A673 (cell line): ENCODE results near the gene ATP8B4. TPM values are rescaled to one million over a fixed set of nuclear protein-coding genes. Genes with fewer than 3 reads are reported as not detected.

ENCODE experiments used
- BruUV-seq: library from RNA; stranded (reverse); fragments of 400-500 nt; replicated peaks from 2 replicates; lab custom pipeline; 2021; lab: Mats Ljungman, UMichigan
- CTCF ChIA-PET: fragments of 300-600 bp; sonication (Branson Sonifier 250); formaldehyde crosslinking; loops from one replicate; lab custom pipeline; 2022; ENCODE audit warnings: antibody characterized with exemption; lab: Charles Lee
- POLR2A ChIA-PET: fragments of 300-600 bp; sonication (Branson Sonifier 250); formaldehyde crosslinking; loops from one replicate; lab custom pipeline; 2022; ENCODE audit warnings: antibody characterized with exemption; ENCODE audit not compliant: low non-redundant PET; lab: Charles Lee
- DNase-seq: peaks from one replicate; pipeline ENCODE4 v3.0.0-alpha.2; 2015; ENCODE audit warnings: low spot score
- H3K27ac ChIP-seq: fragments of 200-600 bp; sonication (generic); 2 replicates; pipeline ENCODE4 v1.5.1; 2016; ENCODE audit warnings: mixed run types, low read depth, mild to moderate bottlenecking, mixed read lengths, antibody characterized with exemption, low read length; ENCODE audit not compliant: poor library complexity, severe bottlenecking
- H3K27me3 ChIP-seq: fragments of 200-600 bp; sonication (generic); replicated peaks from 2 replicates; pipeline ENCODE4 v1.6.1; 2017; ENCODE audit warnings: mixed run types, low read depth, mild to moderate bottlenecking, mixed read lengths, antibody characterized with exemption, low read length; ENCODE audit not compliant: insufficient read depth, poor library complexity
- H3K36me3 ChIP-seq: fragments of 200-600 bp; sonication (generic); 2 replicates; pipeline ENCODE4 v1.6.1; 2016; ENCODE audit warnings: mixed run types, mild to moderate bottlenecking, mixed read lengths, antibody characterized with exemption, low read length; ENCODE audit not compliant: insufficient read depth, poor library complexity, severe bottlenecking
- H3K4me1 ChIP-seq: fragments of 200-600 bp; sonication (generic); 2 replicates; pipeline ENCODE4 v1.6.1; 2017; ENCODE audit warnings: mixed run types, mild to moderate bottlenecking, mixed read lengths, antibody characterized with exemption, low read length; ENCODE audit not compliant: insufficient read depth, poor library complexity, severe bottlenecking
- H3K4me3 ChIP-seq: fragments of 200-600 bp; sonication (generic); 2 replicates; pipeline ENCODE4 v1.5.1; 2016; ENCODE audit warnings: low read depth, mixed run types, mild to moderate bottlenecking, mixed read lengths, low read length; ENCODE audit not compliant: poor library complexity, severe bottlenecking
- H3K9me3 ChIP-seq: fragments of 200-600 bp; sonication (generic); 2 replicates; pipeline ENCODE4 v1.6.1; 2016; ENCODE audit warnings: mixed run types, low read depth, mild to moderate bottlenecking, mixed read lengths, antibody characterized with exemption, low read length; ENCODE audit not compliant: poor library complexity, severe bottlenecking
- CTCF ChIP-seq: fragments of 300-800, 200-600 bp; sonication (generic); conservative IDR thresholded peaks from 2 replicates; pipeline ENCODE4 v1.5.1; 2017; ENCODE audit warnings: low read depth, mild to moderate bottlenecking, antibody characterized with exemption, low read length, moderate library complexity, mixed read lengths
- EZH2 ChIP-seq: fragments of 200-600 bp; sonication (generic); IDR thresholded peaks from 2 replicates; pipeline ENCODE4 v1.6.1; 2017; ENCODE audit warnings: borderline replicate concordance, low read depth, mild to moderate bottlenecking, mixed read lengths, antibody characterized with exemption, low read length; ENCODE audit not compliant: poor library complexity, severe bottlenecking
- intact Hi-C: fragments of 100-400 bp; cut with micrococcal nuclease; formaldehyde crosslinking; loops from one replicate; pipeline ENCODE4 v1.10.0; 2022; ENCODE audit not compliant: unreplicated experiment
- total RNA-seq: library from RNA; stranded (reverse); gene quantifications from 2 replicates; pipeline ENCODE4 v1.2.3, GENCODE V29; 2021

Gene ATP8B4
- total RNA-seq, 1 experiment from 2014 or later = 0.30 TPM

DNA sequence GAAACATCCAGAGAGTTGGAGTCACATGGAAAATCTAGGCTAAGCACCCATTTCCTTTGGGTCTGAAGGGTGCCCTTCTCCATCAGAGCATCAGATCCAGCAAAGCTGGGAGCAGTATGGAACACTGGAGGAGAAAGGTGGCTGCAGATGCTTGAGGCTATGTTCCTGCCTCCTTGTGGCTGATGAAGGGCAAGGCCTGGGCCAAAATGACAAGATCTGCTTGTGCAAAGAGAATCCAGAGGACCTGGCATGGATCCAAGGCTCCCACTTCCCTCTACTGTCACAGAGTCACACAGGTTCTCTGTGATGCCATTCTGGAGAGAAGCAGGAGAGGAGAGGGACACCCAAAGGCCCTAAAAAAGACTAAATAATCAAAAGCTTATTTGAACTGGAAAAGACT is 9.2 kb upstream of the ATP8B4 start:
- H3K36me3 ChIP-seq = no peaks in the 10 kb centered on the region
- no peak for DNase-seq
- ChIA-PET CTCF (no interaction called here), POLR2A (interaction anchor here (0.5 kb wide), 1 partner anchor 798 kb away, joined by 3 read pairs; no protein-coding TSS in a partner anchor)
- no peaks in the 10 kb centered on the region for H3K4me1 ChIP-seq
- BruUV-seq = no TSS peak
- no peaks in the 10 kb centered on the region for H3K27me3 ChIP-seq
- no peak overlapping the region for H3K27ac ChIP-seq
- no peaks in the 10 kb centered on the region for H3K9me3 ChIP-seq
- H3K4me3 ChIP-seq = no peak overlapping the region
- TF ChIP-seq CTCF (no peak), EZH2 (no peak)
- intact Hi-C loops = no loop called here

- no peak for TF ChIP-seq EZH2
- TF ChIP-seq CTCF = no peak
- no peak overlapping the region for H3K4me3 ChIP-seq
- no peaks in the 10 kb centered on the region for H3K9me3 ChIP-seq
- intact Hi-C loops = no loop called here
- POLR2A ChIA-PET = no interaction called here
- no peaks in the 10 kb centered on the region for H3K36me3 ChIP-seq
- no TSS peak for BruUV-seq
- H3K27me3 ChIP-seq = no peaks in the 10 kb centered on the region
- no peak for DNase-seq
- no peaks in the 10 kb centered on the region for H3K4me1 ChIP-seq
- no peak overlapping the region for H3K27ac ChIP-seq
- CTCF ChIA-PET = no interaction called here
Observed at GRCh38 chr15:50127255-50127777, 8.3 kb upstream of the ATP8B4 start.

- Histone ChIP-seq H3K27me3 (no peaks in the 10 kb centered on the region), H3K36me3 (no peaks in the 10 kb centered on the region), H3K4me1 (no peaks in the 10 kb centered on the region), H3K9me3 (no peaks in the 10 kb centered on the region), H3K27ac (no peak overlapping the region), H3K4me3 (no peak overlapping the region)
- intact Hi-C loops = no loop called here
- POLR2A ChIA-PET = no interaction called here
- TF ChIP-seq CTCF (no peak), EZH2 (no peak)
- CTCF ChIA-PET = no interaction called here
- DNase-seq = no peak
- no TSS peak for BruUV-seq
Observed at GRCh38 chr15:50126072-50126471, 7.0 kb upstream of the ATP8B4 start.
